OCI-LY1 (cell line): ENCODE measurements around the gene CD6.

Experiments used
- EZH2 ChIP-seq: fragments of 200-600 bp; sonication (generic), shearing (Covaris generic); IDR thresholded peaks from 2 replicates; pipeline ENCODE4 v1.8.0; 2017; ENCODE audit warnings: borderline replicate concordance, mixed run types, mild to moderate bottlenecking, antibody characterized with exemption, low read length, moderate library complexity, mixed read lengths
- TF ChIP-seq, protein P1 (sequence below): fragments of 200-600 bp; sonication (generic), shearing (Covaris generic); IDR thresholded peaks from 2 replicates; pipeline ENCODE4 v1.5.1; 2017; ENCODE audit warnings: mild to moderate bottlenecking, antibody characterized with exemption, low read length, moderate library complexity, mixed read lengths

DNA sequence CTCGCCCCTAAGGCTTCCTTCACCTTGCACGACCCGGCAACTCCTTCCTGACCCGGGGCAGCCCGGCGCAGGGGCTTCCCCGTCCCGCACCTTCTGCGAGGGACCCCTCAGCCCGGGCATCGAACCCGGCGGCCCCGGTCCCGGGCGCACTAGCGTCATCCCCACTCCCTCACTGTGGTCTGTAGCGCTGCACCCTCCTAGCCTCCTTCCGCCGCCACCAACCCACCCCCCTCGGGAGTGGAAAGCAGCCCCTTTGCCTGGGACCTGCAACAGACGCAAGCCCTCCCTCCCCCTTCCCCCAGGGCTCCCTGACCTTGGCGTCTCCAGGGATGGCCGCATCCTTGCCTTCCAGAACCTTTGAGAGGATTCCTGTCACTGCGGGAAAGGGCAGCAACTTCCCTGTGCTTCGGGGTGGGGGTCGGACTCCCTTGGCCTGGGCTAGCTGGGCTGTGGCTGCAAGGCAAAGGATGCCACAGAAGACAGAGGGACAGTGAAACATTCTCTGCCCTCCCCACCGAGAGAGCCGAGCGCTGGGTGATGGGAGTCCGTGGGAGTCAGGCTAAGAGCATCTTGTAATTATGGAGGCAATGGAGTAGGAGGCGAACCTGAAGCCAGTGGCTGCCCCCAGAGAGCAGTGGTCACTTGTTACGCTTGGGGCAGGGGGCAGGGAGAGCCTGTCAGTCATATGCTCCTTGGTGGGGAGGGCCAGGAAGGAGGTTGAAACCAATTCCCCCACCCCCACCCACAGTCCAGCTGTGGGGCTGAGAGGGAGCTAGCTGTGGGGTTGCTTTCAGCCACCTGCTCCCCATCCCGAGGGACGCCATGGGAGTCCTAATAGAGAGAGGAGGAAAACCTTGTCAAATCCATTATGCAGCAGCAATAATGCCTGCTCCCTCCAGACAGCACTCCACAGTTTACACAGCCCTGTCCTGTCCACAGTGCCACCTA lies 46.3 kb upstream of the CD6 start:
- TF ChIP-seq, protein P1, sequence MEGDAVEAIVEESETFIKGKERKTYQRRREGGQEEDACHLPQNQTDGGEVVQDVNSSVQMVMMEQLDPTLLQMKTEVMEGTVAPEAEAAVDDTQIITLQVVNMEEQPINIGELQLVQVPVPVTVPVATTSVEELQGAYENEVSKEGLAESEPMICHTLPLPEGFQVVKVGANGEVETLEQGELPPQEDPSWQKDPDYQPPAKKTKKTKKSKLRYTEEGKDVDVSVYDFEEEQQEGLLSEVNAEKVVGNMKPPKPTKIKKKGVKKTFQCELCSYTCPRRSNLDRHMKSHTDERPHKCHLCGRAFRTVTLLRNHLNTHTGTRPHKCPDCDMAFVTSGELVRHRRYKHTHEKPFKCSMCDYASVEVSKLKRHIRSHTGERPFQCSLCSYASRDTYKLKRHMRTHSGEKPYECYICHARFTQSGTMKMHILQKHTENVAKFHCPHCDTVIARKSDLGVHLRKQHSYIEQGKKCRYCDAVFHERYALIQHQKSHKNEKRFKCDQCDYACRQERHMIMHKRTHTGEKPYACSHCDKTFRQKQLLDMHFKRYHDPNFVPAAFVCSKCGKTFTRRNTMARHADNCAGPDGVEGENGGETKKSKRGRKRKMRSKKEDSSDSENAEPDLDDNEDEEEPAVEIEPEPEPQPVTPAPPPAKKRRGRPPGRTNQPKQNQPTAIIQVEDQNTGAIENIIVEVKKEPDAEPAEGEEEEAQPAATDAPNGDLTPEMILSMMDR = no peak
- no peak; the same call in 1 of the 2 replicates for TF ChIP-seq EZH2
